ENCODE data around the gene CUX1.

GRCh38 chr7:102287111-102287980 is 469.9 kb downstream of the CUX1 start:
- TF ChIP-seq CTCF (IDR thresholded peaks at IDR 0.05; ENCODE audit: insufficient read depth, low read depth, low read length) (no peak), EZH2 (IDR thresholded peaks at IDR 0.05; ENCODE audit: insufficient read depth, low read length) (no peak)

Measured in astrocyte (in vitro differentiated cells and primary cell).